ENCODE data around the gene PSPH.
"Not testable (repeated sequence)": the region's sequence is repeated elsewhere in the genome, so short reads cannot be mapped to it uniquely, and the experiment has no call there.

The PSPH gene

DNA sequence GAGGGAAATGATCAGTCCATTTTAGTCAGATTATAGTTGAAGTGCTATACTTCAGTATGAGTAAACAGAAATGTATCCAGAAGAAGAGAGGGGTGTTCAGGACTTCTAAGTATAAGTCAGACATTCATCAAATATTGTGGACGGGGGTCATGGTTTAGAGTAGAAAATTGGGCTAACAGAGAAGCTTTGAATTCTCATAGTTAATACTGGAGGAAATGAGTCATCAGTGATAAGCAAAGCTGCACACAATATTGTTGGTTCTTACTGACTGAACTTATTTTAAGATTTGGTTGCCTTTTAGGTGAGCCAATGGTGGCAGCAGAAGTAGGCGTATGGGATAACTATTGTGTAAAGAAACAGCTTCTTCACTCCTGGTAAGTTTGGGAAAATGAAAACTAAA, 11.1 kb upstream of the PSPH start:
- no peak for DNase-seq

DNA sequence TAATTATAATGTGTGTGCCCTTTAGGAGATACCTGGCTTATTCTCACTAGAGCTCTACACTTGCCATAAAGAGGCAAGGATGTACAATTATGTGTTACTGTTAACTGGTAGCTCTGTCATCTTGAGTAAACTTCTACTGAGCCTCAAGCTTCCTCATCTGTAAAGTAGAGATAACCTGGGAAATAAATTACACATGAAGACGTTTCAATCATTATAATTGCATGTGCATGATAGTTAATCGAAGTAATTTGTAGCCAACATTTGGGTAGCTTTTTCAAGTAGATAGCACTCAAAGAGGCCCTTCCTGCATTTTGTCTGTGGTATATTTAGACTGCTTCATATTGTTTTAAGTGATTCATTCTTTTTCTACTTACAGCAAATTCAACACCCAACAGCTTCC, 2.7 kb upstream of the PSPH start:
- DNase-seq = no peak

DNA sequence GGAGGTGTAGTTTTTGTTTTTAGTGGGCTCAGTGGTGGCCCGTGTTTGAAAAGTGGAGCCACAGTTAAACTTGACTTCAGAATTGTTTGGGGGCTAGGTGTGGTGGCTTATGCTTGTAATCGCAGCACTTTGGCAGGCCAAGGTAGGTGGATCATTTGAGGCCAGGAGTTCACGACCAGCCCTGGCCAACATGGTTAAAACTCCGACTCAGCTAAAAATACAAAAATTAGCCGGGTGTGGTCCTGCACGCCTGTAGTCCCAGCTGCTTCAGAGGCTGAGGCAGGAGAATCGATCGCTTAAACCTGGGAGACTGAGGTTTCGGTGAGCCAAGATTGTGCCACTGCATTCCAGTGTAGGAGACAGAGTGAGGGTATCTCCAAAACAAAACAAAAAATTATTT, 2.1 kb upstream of the PSPH start:
- no peak for DNase-seq

DNA sequence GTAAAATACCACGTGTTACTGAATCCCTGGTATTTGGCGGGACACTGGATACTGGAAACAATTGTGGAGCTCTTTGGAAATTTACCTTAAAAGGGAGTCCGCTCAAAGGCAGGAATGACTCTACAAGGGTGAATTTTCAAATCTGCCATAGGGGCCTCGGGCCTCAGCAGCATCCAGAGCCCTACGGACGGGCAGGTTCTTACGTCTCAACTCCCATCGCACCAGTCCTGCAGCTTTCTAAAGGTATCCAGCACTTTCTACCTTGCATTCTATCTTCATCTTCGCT, 248 bp downstream of the PSPH start:
- DNase-seq = no peak

DNA sequence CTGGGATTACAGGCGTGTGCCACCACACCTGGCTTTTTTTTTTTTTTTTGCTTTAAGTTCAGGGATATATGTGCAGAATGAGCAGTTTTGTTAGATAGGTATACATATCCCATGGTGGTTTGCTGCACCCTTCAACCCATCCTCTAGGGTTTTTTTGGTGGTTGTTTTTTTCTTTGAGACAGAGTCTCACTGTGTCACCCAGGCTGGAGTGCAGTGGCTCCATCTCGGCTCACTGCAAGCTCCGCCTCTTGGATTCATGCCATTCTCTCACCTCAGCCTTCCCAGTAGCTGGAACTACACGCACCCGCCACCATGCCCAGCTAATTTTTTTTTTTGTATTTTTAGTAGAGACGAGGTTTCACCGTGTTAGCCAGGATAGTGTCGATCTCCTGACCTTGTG, 2.5 kb downstream of the PSPH start:
- not testable (repeated sequence) for DNase-seq

DNA sequence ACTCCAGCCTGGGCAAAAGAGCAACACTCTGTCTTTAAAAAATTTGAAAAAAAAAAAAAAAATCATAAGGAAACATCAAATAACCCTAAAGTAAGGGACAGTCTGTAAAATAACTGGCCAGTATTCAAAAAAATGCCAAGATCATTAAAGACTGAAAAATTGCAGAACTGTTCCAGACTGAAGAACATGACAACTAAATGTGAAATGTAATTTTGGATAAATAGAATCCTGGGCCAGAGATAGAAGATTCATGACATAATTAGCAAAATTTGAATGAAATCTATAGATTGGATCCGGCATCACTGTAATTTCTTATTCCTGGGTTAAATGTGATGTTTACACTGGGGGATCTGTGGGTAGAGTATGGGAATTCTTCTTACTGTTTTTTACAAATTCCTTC, 3.0 kb downstream of the PSPH start:
- no peak for DNase-seq

DNA sequence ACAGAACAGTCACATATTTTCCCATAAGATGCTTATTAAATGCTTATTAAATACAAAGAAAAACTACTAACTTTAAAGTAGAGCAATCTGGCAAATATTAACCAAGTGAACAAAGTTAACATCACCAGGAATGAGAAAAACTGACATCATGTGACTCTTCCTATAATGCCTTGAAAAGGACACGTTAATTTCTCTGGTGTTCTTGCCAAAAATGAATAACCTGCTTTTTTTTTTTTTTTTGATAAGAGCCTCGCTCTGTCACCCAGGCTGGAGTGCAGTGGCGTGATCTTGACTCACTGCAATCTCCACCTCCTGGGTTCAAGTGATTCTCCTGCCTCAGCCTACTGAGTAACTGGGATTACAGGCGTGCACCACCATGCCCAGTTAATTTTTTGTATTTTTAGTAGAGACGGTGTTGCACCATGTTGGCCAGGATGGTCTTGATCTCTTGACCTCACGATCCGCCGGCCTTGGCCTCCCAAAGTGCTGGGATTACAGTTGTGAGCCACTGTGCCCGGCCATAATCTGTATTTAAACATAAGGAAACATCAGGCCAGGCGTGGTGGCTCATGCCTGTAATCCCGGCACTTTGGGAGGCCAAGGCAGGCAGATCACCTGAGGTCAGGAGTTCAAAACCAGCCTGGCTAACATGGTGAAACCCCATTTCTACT, 3.7 kb downstream of the PSPH start:
- DNase-seq = not testable (repeated sequence)

DNA sequence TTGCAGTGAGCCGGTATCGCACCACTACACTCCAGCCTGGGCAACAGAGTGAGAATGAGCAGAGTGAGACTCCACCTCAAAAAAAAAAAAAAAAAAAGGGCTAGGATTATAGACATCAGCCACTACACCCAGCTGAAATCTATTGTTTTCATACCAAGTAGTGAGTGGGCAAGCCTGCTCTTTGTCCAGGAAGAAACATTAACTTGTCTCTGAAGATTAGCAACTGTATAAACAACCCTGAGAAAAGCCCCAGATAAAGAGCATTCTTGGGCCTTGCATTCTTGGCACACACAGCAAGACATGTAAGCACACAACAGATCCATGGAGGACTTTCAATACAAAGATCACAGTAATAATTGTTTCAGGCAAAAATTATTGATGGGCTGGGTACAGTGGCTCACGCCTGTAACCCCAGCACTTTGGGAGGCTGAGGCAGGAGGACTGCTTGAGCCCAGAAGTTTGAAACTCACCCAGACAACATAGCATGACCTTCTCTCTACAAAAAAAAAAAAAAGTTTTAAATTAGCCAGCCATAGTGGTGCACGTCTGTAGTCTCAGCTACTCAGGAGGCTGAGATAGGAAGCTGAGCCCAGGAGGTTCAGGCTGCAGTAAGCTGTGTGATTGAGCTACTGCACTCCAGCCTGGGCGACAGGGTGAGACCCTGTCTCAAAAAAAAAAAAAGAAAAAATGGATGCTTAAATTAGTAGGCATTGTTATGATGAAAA, 4.4 kb downstream of the PSPH start:
- DNase-seq = no peak

DNA sequence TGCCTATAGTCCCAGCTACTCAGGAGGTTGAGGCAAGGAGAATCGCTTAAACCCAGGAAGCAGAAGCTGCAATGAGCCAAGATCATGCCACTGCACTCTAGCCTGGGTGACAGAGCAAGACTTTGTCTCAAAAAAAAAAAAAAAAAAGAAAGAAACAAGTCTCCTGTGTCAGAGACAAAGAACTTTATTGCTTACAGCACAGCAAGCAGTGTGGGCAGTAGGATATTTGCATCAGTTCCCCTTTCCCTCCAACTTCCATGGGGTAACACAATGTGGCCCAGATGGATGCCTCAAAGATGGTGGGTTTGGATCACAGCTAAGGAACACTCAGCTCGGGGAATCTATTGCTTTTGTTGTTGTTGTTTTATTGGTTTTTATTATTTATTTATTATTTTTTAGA, 5.5 kb downstream of the PSPH start:
- DNase-seq = not testable (repeated sequence)

DNA sequence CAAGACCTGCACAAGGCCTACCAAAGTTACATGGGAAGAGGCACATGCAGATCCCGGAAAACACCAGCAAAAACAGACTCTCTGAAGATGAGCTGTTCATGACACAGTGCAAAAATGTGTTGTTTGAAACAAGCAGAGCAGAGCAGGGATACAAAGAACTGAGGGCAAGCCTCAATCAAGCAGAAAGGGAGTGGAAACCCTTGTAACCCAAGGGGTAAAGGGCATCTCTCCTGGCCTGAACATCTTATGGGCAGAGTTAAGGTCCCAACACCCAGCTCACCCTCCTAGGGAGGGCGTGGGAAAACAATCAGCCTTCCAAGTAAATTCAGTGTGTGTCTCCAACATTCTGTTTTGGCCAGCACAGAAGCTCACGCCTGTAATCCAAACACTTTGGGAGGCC, 10.5 kb downstream of the PSPH start:
- DNase-seq = no peak

DNA sequence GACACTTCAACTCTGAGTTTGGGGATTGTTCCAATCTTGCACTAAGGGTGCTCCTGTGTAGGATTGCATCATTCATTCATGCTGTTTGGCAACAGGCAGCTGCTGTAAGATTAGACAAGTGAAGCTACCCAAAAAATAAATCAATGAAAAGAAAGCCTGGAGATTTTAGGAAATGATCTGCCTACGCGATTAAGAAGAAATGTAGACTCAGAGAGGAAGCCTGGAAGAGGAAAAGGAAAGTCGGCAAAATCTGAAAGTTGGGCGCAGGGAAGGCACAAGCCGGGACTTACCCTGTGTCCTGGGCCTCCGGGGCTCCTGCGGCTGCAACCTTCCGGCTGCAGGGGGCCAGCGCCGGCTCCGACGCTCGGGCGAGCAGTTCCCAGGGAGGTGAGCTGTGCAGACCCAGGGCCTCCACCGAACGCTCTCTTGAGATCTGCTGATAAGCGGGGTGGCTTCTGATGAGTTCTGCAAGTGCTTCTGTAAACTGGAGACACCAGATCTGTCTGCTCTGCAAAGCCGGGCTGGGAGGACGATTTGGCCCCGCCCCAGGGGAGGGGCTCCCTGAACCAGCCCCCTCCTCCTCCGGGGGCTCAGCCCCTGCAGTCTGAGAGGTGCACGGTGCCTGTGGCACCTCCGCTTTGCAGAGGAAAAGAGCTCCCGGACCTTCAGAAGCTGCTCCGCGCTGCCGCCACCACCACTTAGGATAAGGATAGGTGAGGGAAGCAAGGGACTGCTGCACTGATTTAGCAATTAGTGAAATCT, 17.4 kb downstream of the PSPH start:
- DNase-seq = peak; percentile 56

DNA sequence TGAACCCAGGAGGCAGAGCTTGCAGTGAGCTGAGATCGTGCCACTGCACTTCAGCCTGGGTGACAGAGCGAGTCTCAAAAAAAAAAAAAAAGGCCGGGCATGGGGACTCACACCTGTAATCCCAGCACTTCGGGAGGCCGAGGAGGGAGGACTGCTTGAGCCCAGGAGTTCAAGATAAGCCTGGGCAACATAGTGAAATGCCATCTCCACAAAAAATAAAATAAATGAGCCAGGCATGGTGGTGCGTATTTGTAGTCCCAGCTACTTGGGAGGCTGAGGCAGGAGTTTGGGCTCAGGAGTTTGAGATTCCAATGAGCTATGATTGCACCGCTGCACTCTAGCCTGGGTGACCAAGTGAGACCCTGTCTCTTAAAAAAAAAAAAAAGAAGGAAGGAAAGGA, 18.7 kb downstream of the PSPH start:
- not testable (repeated sequence) for DNase-seq

DNA sequence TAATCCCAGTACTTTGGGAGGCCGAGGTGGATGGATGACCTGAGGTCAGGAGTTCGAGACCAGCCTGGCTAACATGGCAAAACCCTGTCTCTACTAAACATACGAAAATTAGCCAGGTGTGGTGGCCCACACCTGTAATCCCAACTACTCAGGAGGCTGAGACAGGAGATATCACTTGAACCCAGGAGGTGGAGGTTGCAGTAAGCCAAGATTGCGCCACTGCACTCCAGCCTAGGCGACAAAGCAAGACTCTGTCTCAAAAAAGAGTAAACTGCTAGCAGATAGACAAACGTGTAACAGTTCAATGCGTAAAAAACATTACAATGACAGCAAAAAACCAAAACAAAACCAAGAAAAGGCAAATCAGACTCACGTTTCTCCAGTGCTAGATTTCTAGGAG, 19.7 kb downstream of the PSPH start:
- DNase-seq = not testable (repeated sequence)

DNA sequence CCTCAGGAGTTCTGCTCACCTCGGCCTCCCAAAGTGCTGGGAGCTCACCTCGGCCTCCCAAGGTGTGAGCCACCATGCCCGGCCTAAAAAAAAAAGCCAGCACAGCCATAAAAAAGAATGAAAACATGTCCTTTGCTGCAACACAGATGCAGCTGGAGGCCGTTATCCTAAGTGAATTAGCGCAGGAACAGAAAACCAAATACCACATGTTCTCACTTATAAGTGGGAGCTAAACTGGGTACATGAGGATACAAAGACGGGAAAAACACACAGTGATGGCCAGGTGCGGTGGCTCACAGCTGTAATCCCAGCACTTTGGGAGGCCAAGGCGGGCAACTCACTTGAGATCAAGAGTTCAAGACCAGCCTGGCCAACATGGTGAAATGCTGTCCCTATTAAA, 20.9 kb downstream of the PSPH start:
- DNase-seq = no peak

DNA sequence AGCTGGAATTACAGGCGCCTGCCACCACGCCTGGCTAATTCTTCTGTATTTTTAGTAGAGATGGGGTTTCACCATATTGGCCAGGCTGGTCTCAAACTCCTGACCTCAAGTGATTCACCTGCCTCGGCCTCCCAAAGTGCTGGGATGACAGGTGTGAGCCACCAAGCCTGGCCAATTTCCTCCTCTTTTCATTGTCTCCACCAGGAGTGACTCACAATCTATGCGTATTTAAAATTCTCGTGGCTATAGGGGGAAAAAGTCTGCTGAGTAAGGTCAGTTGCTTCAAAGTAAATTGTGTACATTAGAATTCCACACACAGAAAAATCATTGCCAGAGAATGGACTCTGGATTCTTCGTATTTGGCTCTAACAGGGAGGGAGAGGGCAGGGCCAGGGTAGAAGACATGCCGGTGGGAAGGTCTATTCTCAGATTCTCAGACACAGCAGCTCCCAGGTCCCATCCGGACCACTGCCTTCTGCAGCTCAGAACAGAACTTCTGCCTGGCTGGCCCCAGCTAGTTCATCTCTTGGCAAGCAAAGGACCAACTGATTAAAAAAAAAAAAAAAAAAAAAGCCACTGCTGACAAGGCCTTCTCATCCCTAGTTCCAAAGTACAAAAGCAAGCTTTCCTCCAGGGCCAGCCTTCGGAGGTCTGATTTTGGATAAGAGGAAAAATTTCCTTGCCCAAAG, 22.2 kb downstream of the PSPH start:
- DNase-seq = no peak

DNA sequence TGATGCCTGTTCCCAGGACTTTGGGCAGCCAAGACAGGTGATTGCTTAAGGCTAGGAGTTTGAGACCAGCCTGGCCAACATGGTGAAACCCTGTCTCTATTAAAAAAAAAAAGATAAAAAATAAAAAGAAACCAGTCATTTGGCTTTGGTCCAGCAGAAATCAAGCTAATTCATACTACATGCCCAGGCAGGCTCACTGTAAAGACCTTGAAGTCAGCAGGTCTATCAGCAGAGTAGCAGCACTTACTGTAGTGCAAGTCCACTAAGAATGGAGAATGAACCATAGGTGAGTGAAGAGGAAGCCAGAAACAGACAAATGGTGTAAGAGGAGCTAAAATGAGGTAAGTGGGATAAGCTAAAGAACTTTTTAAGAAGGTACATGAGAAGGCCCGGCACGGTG, 24.7 kb downstream of the PSPH start:
- DNase-seq = no peak

DNA sequence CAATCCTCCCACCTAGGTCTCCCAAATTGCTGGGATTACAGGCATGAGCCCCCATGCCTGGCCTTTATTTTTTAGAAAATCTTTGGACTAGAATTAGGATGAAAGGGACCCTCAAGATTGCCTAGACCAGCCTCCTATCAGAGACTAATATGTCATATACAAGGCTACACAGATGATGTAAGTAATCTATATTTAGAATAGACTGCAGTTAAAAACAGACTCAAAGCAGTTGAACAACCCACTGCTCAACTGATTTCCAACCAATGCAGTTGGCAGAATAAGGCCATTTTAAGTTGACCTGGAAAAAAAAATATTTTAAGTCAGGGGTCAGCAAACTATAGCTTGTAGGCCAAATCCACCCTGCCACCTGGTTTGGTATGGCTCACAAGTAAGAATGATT, 27.7 kb downstream of the PSPH start:
- no peak for DNase-seq

DNA sequence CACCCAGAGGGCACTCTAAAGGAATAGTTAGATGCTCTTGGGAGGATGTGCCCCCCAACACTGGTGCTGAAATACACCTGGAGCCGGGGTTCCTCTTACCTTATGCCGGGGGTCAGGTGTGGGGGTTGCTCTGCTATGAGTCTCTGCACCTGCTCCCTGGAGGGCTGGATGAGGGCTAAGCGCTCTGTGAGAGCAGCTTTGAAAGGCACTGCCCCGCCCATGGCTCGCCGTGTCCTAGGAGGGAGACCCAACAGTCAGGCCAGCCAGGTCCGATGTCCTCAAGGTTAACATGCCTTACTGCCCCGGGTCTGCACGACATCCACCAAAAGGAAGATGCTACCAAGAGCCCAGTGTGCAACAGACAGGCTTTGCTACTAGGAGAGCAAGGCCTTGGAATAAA, 31.7 kb downstream of the PSPH start:
- no peak for DNase-seq

DNA sequence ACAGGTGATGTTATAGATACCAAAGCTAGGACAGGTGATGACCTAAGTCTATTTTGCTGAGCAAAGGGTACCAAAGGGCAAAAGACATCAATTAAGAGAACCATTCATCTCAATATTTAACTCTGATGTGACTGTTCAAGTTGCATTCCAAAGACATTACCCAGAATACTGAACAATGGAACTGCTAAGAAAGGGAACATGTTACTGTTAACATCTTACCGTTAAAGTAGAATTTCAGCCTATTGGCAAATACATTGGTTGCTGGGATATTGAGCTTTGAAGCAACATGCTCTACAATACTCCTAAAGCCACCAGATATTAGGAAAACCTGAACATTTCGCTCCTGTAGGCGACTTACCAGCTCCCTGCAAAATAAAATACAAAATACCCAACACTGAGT, 34.2 kb downstream of the PSPH start:
- DNase-seq = not testable (repeated sequence)

DNA sequence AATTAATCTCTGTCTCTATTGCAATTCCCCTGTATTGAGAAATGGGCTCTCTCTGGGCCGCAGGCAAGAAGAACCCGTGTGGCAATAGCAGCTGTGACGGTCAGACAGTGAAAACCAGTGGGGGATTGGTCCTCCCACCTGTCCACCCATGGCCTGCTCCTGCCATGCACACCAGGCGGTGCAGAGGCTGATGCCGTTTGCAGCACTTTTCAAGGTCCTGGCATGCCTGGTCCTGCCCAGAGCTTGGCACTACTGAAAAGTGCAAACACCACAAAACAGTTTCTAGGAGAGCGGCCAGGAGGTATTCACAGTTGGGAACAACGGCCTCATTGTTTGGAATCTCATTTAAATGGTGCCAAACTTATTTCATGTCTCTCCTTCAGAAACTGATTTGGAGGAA, 41.5 kb downstream of the PSPH start:
- DNase-seq = no peak

DNA sequence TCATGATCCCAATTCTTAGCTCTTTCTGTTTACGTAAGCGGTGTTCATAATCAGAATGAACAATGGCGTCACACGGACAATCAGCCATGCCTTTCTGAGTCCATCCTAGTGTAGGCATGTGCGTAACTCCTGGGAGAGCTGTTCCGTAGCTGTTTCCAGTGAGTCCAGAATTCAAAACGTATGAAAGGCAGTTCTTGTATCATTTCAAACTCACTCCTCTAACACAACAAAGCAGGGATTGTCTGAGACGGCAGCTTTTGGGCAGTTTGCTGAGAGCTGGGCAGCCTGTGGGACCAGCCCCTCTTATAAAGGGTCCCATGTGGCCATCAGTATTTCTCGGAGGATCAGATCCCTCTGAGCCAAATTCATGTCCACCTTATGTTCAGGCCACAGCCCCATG, 43.4 kb downstream of the PSPH start:
- DNase-seq = no peak

DNA sequence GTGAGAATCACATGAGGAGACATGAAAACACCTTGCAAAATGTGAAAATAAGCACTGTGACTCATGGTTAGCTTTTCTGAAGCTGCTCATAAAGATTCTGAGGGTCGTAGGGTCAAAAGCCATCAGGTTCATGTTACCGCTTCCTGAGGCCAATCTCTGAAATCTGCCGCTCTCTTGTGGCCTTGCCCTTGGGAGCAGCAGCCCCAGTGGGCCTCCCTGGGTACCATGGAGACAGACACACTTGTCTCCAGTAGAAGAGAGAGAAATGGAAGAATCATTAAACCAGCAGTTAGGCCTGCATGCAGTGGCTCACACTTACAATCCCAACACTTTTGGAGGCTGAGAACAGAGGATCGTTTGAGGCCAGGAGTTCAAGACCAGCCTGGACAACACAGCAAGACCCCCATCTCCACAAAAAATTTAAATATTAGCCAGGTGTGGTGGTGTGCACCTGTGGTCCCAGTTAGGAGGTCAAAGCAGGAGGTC, 44.0 kb downstream of the PSPH start:
- DNase-seq = no peak

DNA sequence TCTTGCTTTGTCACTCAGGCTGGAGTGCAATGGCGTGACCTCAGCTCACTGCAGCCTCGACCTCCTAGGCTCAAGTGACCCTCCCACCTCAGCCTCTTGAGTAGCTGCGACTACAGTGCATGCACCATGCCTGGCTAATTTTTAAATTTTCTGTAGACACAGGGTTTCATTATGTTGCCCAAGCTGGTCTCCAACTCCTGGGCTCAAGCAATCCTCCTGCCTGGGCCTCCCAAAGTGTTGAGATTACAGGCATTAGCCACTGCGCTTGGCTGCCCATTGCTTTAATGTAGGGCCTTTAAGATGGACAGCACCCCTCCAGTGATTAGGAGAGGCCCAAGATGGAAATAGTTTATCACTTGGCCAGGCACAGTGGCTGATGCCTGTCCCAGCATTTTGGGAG, 47.5 kb downstream of the PSPH start:
- no peak for DNase-seq

Data from stimulated activated naive CD4-positive, alpha-beta T cell treated with Interleukin-2 at 50 U/mL for 16 hours (primary cell).